AG10803 (cell line): ENCODE results near the gene DIPK2A.

Experiments
- DNase-seq: peaks from one replicate; pipeline ENCODE4 v3.0.0; 2010; ENCODE audit warnings: low read depth
- H3K4me3 ChIP-seq: 2 replicates; pipeline ENCODE4 v1.5.1; 2011; ENCODE audit warnings: mild to moderate bottlenecking, low read length, control low read depth
- TF ChIP-seq, protein P1 (sequence below): conservative IDR thresholded peaks from 2 replicates; pipeline ENCODE4 v1.5.1; 2011; ENCODE audit warnings: mild to moderate bottlenecking, low read length, control low read depth, inconsistent platforms

The DIPK2A gene

DNA sequence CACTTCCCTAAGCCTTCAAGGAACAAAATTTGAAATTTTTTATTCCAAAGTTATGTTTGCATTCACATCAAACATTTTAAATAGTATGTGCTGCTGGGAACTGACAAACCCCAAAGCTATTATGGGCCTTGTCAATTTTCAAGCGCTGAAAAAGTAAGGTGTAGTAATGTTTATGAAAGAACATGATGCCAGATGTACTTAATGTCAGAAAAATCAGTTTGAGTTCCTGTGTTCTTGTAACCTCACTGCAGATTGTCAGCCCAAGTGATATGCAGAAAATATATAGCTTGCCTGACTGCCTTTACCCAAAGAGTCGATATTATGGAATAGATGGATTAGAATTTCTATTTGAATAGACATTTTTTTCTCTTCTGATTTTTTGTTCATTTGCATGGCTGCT lies 20.8 kb upstream of the DIPK2A start:
- no peak overlapping the region for H3K4me3 ChIP-seq
- no peak for DNase-seq
- TF ChIP-seq, protein P1, sequence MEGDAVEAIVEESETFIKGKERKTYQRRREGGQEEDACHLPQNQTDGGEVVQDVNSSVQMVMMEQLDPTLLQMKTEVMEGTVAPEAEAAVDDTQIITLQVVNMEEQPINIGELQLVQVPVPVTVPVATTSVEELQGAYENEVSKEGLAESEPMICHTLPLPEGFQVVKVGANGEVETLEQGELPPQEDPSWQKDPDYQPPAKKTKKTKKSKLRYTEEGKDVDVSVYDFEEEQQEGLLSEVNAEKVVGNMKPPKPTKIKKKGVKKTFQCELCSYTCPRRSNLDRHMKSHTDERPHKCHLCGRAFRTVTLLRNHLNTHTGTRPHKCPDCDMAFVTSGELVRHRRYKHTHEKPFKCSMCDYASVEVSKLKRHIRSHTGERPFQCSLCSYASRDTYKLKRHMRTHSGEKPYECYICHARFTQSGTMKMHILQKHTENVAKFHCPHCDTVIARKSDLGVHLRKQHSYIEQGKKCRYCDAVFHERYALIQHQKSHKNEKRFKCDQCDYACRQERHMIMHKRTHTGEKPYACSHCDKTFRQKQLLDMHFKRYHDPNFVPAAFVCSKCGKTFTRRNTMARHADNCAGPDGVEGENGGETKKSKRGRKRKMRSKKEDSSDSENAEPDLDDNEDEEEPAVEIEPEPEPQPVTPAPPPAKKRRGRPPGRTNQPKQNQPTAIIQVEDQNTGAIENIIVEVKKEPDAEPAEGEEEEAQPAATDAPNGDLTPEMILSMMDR = no peak

DNA sequence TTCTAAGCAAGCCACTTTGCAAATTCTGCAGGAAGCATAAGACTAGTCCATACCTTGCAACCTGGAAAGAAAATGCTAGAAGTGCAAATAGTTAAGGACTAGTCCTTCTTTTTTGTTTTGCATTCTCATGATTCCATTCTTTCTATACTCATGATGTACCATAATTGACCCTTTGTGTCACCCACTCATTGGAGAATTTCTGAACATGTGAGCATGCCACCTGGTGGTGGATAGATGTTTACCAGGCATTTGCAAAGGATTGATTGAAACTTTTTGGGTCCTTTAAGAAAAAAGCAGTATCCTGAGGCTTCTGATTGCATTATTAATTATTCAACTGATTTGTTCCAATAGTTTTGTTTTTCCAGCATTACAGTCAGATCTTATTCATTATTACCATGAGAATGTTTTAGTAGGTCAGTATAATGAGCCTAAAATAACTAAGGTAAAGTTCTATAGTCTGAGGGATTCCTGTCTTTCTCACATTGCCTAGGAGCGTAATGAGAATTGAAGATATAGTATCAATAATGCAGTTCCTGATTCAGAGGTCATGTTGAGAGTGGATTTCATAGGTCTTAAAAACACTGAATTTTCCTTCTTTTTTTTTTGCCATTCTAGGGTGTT lies 20.2 kb upstream of the DIPK2A start:
- peak; percentile 50 for DNase-seq
- TF ChIP-seq, protein P1 = peak; percentile 90
- H3K4me3 ChIP-seq = no peak overlapping the region

DNA sequence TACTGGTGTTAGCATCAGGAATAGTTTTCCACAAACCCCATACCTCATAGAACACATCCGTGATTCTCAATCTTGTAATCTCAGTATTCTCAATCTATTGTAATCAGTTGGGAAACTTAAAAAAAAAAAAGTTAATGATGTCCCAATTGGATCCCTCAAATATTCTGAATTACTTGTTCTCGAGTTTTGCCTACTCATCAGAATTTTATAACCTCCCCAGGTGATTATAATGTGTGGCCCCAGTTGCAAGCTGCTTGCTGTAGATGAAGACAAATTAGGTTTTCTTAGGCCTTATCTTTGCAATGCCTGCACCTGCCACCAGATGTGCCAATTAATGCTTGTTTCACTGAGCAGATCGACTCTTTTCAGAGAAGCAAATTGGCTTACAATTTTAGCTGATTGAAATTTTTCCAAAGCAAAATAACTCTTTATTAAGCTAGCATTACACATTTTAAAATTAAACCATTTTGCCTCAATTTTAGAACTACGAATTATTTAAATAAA lies 19.0 kb upstream of the DIPK2A start:
- no peak overlapping the region for H3K4me3 ChIP-seq
- no peak for DNase-seq
- TF ChIP-seq, protein P1 = no peak

DNA sequence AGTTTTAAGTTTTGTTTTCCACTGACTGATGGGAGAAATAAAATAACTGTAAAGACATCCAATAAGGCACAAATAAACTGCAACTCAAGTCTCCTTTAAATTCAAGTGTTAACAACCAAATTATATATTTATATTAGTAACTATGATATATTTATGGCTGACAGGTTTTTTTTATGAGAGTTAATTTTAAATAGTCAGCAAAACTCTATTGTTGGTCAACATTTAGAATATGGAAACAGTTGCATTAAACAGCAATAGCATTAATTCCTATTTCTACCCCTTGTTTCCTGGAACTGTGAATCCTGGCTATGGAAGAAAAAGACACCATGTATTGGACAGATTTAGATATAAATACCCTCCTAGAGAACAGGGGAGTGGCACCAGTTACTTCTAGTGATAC lies 16.5 kb upstream of the DIPK2A start:
- TF ChIP-seq, protein P1 = no peak
- no peak overlapping the region for H3K4me3 ChIP-seq
- no peak for DNase-seq

DNA sequence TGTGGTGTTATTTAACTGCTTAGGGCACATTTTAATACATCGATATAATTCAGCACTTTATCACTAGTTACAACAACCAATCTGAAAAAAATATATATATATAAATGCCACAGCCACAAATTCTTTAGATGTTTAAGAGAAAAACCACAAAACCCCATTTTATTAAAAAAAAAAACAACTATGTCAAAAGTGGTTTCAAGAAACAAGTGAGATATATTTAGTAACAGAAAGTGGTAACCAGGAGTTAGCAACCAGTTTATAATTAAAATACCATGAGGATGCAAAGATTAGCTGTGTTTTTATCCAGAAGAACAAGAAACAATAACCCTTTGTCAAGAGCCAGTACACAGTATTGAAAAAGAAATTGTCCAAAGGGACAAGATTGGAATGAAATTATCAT lies 14.8 kb upstream of the DIPK2A start:
- no peak overlapping the region for H3K4me3 ChIP-seq
- TF ChIP-seq, protein P1 = no peak
- peak; percentile 2 for DNase-seq

DNA sequence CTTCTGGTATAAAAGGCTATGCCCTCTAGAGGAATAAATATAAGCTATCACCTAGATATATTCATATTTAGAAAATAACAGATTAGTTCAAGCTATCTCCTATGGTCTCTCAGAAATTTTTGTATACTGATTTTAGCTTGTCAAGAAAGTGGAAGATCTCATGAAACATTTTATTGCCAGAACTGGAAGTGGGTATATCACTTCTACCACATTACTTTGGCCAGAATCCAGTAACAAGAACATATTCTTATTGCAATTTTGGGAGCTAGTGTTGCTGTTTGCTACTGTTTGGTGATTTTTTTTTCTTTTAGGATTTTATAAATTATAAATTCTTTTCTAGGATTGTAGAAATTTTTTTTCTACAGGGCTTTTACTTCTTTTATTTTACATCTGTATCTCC lies 14.2 kb upstream of the DIPK2A start:
- no peak for DNase-seq
- TF ChIP-seq, protein P1 = no peak; the same call in 1 of the 2 replicates
- H3K4me3 ChIP-seq = no peak overlapping the region

DNA sequence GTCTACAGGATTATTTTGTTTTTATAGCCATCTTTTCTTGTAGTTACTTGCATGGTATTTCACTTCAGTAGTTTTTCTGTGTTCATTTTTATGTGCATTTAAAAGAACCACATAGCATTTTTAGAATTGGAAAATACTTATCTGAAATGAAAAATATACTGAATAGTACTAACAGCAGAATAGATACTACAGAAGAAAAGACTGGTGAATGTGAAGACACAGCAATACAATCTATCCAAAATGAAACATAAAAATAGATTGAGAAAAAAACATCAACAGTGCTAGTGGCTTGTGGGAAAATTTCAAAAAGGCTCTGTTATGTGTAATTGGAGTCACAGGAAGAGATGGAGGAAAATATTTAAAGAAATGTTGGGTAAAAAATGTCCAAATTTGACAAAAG lies 12.7 kb upstream of the DIPK2A start:
- no peak overlapping the region for H3K4me3 ChIP-seq
- TF ChIP-seq, protein P1 = no peak
- DNase-seq = no peak
